ENCODE data around the gene FXYD6.

DNA sequence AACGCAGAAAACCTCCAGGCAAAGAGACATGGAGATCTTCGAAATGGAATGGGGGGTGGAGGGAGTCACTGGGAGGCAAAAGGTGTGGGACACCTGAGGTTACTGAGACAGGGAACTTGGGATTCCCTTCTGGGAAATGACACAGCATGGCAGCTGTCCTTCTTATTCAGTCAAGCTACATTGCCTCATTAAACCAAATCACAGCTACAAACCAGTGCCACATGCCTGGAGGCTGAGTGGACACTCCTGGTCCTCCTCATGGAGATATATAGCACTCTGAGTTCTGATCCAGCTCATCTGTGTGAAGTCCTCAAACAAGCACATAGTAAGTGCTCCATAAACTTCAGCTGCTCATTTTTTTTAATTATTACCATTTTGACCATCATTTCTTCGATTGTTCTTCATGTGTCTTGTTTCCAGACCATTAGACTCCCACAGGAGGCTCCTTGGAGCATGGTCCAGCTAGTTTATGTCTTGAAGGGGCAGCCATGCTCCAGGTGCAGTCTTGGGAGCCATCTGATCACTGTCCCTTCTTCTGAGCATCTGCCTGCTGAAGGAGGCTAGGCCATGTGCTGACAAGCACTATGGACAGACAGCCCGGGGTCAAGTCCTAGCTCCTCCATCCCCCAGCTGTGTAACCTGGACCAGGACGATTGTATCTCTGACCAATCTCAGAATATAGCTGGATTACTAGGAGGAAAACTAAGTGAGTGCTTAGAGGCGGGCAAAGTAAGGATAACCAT, 42.2 kb downstream of the FXYD6 start:
- TF ChIP-seq EZH2 (IDR thresholded peaks at IDR 0.05) (no peak), POLR2AphosphoS5 (IDR thresholded peaks at IDR 0.05; ENCODE audit: borderline replicate concordance, low read depth, low read length) (no peak), FOXP2 (optimal IDR thresholded peaks at IDR 0.05; ENCODE audit: control extremely low read depth, extremely low read length, insufficient read depth) (no peak)
